ENCODE data around the gene HAUS7.

Gene HAUS7

DNA sequence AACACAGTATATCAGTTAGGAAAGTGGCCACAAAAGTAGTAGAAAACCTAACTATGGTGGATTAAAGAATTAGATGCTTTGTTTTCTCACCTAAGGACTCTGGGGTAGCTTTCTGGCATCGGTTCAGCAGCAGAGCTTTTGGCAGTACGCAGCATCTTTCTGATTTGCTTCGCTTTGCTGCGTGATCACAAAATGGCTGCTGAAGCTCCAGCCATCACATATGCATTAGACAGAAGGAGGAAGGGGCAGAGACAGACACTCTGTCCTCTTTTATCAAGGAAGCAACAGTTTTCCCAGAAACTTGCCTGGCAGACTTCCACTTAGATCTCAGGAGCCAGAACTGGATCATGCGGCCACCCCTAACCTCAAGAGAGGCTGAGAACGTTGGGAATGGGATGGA lies 39.6 kb downstream of the HAUS7 start:
- TF ChIP-seq, protein P1, sequence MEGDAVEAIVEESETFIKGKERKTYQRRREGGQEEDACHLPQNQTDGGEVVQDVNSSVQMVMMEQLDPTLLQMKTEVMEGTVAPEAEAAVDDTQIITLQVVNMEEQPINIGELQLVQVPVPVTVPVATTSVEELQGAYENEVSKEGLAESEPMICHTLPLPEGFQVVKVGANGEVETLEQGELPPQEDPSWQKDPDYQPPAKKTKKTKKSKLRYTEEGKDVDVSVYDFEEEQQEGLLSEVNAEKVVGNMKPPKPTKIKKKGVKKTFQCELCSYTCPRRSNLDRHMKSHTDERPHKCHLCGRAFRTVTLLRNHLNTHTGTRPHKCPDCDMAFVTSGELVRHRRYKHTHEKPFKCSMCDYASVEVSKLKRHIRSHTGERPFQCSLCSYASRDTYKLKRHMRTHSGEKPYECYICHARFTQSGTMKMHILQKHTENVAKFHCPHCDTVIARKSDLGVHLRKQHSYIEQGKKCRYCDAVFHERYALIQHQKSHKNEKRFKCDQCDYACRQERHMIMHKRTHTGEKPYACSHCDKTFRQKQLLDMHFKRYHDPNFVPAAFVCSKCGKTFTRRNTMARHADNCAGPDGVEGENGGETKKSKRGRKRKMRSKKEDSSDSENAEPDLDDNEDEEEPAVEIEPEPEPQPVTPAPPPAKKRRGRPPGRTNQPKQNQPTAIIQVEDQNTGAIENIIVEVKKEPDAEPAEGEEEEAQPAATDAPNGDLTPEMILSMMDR (IDR thresholded peaks at IDR 0.05; ENCODE audit: borderline replicate concordance, insufficient read depth, low read depth, low read length), result no peak
- no peak overlapping the region for H3K4me3 ChIP-seq (ENCODE audit: low read depth, low read length)

DNA sequence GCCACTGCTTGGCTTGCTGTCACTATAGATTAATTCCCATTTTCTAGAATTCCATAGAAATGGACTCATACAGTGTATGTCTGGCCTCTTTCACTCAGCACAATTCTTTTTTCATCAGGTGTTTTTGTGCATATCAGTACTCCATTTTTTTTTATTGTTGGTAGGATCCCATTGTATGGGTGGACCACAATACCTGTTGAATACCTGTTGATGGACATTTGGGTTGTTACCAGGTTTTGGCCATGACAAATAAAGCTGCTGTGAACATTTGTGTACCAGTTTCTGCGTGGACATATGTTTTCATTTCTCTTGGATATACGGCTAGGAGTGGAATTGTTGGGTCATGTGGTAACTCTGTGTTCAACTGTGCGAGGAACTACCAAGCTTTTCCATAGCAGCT lies 44.2 kb downstream of the HAUS7 start:
- no peak overlapping the region for H3K4me3 ChIP-seq (ENCODE audit: low read depth, low read length)
- TF ChIP-seq, protein P1 (IDR thresholded peaks at IDR 0.05; ENCODE audit: borderline replicate concordance, insufficient read depth, low read depth, low read length), result no peak

- TF ChIP-seq, protein P1 (IDR thresholded peaks at IDR 0.05; ENCODE audit: borderline replicate concordance, insufficient read depth, low read depth, low read length), result no peak
Observed at GRCh38 chrX:153423652-153424051, 46.7 kb downstream of the HAUS7 start.

DNA sequence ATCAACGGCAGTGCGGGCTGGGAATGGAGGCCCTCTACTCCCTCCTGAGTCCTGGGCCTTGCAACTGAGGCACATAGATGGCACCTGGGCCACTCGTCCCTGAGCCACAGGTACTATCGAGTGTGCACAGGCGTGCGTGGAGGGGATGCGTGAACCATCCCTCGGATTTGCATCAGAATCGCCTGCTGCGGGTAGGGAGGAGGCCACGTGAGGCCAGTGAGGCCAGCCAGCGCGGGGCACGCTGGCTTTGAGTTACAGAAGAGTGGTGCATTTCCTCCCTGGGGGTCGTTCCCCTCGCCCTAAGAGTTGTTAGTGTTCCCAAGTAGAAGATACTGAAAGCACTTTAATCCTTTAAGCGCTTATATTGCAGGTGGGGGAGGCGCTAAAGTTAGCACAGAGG lies 48.5 kb downstream of the HAUS7 start:
- no peak overlapping the region for H3K4me3 ChIP-seq (ENCODE audit: low read depth, low read length)
- TF ChIP-seq, protein P1 (IDR thresholded peaks at IDR 0.05; ENCODE audit: borderline replicate concordance, insufficient read depth, low read depth, low read length), result no peak

More at GRCh38 chrX:153423652-153424051, 46.7 kb downstream of the HAUS7 start:
- H3K4me3 ChIP-seq (ENCODE audit: low read depth, low read length), result no peak overlapping the region

DNA sequence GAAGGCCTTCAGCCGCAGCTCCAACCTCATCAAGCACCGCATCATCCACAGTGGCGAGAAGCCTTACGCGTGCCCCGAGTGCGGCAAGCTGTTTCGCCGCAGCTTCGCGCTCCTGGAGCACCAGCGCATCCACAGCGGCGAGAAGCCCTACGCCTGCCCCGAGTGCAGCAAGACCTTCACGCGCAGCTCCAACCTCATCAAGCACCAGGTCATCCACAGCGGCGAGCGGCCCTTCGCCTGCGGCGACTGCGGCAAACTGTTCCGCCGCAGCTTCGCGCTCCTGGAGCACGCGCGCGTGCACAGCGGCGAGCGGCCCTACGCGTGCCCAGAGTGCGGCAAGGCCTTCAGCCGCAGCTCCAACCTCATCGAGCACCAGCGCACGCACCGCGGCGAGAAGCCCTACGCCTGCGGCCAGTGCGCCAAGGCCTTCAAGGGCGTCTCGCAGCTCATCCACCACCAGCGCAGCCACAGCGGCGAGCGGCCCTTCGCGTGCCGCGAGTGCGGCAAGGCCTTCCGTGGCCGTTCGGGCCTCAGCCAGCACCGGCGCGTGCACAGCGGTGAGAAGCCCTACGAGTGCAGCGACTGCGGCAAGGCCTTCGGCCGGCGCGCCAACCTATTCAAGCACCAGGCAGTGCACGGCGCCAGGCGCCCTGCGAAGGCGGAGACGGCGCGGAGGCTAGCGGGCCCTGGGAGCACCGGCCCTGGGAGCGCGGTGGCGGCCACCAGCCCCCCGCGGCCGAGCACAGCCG lies 49.4 kb downstream of the HAUS7 start:
- TF ChIP-seq, protein P1 (IDR thresholded peaks at IDR 0.05; ENCODE audit: borderline replicate concordance, insufficient read depth, low read depth, low read length), result no peak
- no peak overlapping the region for H3K4me3 ChIP-seq (ENCODE audit: low read depth, low read length)

- TF ChIP-seq, protein P1 (IDR thresholded peaks at IDR 0.05; ENCODE audit: borderline replicate concordance, insufficient read depth, low read depth, low read length), result no peak
- no peak overlapping the region for H3K4me3 ChIP-seq (ENCODE audit: low read depth, low read length)
Observed at GRCh38 chrX:153417637-153418036, 52.7 kb downstream of the HAUS7 start.

DNA sequence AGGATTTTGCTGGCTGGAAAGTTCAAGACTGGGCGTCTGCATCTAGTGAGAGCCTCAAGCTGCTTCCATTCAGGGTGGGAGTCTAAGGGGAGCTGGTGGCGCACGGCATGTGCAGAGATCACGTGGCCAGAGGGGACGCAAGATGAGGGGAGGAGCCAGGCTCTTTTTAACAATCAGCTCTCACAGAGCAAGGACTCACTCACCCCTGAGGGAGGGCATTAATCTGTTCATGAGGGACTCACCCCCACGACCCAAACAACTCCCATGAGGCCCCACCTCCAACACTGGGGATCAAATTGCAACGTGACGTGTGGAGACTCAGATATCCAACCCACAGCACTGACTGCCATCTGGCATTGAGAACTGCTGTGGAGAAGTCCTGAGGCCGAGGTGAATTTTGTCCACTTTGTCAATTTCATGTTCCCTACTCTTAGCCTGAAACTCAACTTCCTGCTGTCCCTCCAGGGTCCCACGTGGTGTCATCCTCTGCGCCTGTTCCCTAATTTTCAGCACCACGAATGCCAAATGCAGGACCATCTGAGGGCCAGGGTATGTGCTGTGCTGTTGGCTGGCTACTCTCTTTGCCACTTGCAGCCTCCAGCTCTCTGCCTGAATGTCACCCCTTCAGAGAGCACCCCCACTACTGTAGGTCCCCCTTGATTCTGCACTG lies 53.5 kb downstream of the HAUS7 start:
- H3K4me3 ChIP-seq (ENCODE audit: low read depth, low read length), result no peak overlapping the region
- TF ChIP-seq, protein P1 (IDR thresholded peaks at IDR 0.05; ENCODE audit: borderline replicate concordance, insufficient read depth, low read depth, low read length), result no peak
